HG03378 (cell line): ENCODE data around the gene TNPO1.
A peak's percentile ranks its signal among the peaks of the same experiment; 100 is the strongest.
"Not testable (repeated sequence)": the region's sequence is repeated elsewhere in the genome, so short reads cannot be mapped to it uniquely, and the experiment has no call there.

Source experiments
- ATAC-seq: cut with Tn5 transposase; IDR thresholded peaks from one replicate; pipeline ENCODE4 v1.9.1; 2021; ENCODE audit warnings: mild to moderate bottlenecking, moderate library complexity; ENCODE audit not compliant: unreplicated experiment

The TNPO1 gene

DNA sequence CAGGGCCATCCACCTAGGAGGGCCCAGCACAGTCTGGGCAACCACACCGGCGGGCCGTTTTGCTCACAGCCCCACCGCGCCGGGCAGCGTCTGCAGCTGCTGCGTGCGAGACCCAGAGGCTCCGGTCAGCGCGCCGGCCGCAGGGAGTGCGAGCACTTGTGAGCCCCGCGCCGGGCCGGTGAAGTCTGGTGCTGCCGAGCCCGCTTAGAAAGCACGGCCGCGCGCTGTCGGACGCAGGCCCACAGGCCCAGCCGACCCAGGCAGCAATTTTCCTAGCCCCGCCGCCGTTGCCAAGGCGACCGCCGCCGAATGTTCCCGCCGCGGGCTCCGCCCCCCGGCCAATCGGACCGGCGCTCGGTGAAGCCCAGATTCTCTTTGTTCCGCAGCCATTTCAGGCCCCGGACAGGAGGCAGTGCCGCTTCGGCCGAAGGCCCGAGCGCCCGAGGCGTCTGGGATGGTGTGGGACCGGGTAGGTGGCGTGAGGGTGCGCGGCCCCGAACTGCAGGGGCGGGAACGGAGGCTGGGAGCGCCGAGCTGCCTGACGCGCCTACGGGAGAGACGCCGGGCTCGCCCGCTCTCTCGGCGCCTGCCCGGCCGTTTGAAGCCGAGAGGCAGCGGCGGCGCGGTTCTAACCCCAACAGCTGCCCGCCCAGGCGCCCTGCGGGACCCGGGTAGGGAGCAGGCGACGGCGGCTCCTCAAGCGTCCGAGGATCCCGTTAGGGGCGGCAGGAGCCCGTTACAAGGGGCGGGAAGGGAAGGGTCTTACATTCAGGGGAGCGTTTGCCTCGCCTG, at the start of gene TNPO1:
TNPO1 (plus strand) TSS at position 378 of the 792 bp plus-strand sequence; CDS start at position 455, 77 bp downstream.
- peak; percentile 80 for ATAC-seq

DNA sequence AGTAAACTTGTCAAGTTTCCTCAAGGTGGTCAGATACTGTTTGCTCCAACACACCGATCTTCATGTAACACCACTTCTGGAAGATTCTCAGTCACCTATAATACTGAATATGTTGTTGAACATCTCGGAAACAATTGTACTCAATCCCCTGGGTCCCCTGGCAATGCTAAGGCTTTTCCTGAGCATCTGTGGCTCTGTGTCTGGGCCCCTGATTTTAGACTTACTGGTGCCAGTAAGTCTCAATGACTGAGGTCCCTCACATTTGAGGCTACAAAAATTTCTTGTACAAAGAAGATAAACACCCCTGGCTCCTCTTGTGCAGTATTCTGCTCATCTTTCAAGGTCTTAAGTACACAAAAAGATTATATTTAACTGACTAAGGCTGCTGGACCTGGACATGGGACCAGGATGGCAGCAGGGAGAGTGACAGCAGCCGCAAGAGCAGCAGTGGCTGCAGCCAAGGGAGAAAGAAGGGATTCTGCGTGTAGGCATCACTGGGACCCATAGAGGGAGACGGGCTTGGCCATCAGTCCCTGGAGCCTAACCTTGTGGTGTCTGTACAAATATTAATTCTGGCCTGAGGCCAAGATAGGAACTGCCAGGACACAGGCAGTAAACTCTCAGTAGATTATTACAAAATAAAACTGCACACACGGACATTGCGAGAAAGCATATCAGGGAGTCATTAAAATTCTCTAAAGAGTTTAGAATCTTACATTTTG, 49.0 kb upstream of the TNPO1 start:
- ATAC-seq: no peak

- no peak for ATAC-seq
These were observed 46.2 kb upstream of the TNPO1 start for GRCh38 chr5:72770266-72770665.

DNA sequence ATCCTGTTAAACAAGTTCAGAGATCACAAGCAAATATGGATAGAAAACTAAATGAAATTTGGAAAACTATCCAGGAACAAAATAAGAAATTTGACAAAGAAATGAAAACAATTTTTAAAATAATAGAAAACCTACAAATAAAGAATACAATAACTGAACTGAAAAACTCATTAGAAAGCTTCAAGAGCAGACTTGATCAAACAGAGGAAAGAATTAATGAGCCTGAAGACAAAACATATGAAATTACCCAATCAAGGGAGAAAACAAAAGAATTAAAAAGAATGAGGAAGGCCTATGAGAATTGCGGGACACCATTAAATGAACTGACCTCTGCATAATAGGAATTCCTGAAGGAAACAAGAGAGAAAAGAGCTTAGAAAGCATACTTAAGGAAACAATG, 39.8 kb upstream of the TNPO1 start:
- no peak for ATAC-seq

- ATAC-seq: no peak
These were observed 36.9 kb upstream of the TNPO1 start for GRCh38 chr5:72779520-72779919.

GRCh38 chr5:72783354-72783753, 33.1 kb upstream of the TNPO1 start:
- no peak for ATAC-seq

DNA sequence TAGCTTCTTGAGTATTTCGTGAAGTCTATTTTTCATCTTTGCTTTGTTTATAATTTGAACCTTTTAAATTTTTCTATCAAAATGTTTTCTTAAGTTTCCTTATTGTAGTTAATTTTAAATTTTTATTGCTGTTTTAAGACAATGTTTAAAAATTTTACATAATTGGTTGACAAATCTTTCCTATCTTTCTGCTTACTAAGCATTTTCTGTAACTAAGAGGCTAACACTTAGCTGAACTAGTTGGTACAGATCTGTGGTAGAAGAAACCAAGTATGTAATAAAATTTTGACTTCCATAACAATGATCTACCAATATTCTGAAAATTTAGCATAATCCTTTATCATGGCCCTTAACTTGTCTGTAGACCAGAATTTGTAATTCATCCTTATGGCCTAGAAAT, 32.3 kb upstream of the TNPO1 start:
- ATAC-seq: no peak

GRCh38 chr5:72785801-72786200, 30.7 kb upstream of the TNPO1 start:
- ATAC-seq: no peak

DNA sequence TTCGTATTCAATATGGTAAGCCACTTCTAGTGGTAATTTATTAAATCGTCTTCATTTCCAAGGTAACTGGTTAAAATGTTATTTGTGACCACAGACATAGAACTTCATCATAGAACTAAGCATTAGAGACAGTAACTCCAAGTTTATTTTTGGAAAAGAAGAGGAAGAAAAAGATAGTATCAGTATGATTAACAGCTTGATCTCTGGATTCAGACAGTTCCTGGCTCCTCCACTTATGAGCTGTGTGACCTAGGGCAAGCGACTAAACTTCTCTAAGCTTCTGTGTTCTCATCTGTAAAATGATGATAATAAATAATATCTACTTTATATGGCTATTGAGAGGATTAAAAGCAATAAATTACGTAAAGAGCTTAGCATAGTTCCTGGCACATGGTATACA, 29.8 kb upstream of the TNPO1 start:
- no peak for ATAC-seq

- ATAC-seq: no peak
These were observed 27.5 kb upstream of the TNPO1 start for GRCh38 chr5:72788866-72789505.

DNA sequence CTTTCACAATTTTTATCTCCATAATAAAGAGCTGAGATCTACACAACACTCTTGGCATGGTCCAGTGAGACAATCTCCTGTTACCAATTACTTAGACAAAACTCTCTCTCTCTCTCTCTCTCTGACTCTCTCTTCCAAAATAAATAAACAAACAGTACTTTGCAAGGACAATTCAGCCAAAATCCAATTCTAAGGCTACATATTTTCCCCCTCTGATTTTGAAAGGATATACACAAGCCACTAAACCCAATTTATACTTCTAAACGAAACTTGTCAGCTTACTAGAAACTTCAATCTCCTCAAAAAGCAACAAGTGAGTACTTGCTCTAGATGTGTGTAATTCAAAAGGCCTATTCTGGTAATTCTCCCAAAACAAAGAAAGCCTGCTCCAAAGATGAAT, 26.3 kb upstream of the TNPO1 start:
- no peak for ATAC-seq

- ATAC-seq: not testable (repeated sequence)
These were observed 23.8 kb upstream of the TNPO1 start for GRCh38 chr5:72792662-72793061.

DNA sequence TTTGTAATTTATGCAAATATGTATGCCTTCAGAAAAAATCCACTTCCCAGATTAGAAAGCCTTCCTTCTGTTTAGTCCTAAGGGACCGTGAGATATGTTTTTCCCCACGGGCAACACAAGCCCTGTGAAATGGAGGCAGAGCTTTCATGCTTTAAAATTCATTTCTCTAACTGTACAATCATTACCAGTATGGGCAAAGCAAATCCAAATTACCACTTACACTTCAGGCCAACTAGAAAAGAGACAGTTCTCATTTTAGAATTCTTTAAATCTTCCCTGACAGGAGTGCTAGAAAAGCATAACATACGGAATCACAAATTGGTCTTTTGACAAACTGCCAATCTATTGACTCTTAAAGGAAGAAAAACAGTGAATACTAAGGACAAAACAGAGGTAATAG, 20.5 kb upstream of the TNPO1 start:
- no peak for ATAC-seq

- ATAC-seq: no peak
These were observed 16.7 kb upstream of the TNPO1 start for GRCh38 chr5:72799721-72800120.

- ATAC-seq: not testable (repeated sequence)
These were observed 7.8 kb upstream of the TNPO1 start for GRCh38 chr5:72808637-72809036.

- no peak for ATAC-seq
These were observed 4.6 kb upstream of the TNPO1 start for GRCh38 chr5:72811849-72812248.

DNA sequence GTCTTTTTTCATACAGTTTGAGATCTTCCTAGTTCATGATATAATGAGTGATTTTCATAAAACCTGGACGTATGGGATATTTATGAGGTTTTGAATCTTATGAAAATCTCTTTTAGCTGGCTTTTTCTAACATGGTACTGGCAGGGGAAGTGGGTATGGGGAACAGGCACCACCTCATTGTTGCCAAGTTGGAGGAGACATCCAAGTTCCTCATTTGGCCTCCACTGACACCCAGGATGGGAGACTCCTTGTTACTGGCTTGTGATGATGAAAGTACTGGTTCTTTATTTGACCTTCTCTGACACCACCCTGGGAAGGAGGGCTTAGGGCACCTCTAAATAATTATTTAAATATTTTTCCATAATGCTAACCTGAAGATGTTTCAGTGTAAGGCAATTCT, 4.0 kb upstream of the TNPO1 start:
- ATAC-seq: no peak

- ATAC-seq: no peak
These were observed 2.4 kb upstream of the TNPO1 start for GRCh38 chr5:72814104-72814503.

DNA sequence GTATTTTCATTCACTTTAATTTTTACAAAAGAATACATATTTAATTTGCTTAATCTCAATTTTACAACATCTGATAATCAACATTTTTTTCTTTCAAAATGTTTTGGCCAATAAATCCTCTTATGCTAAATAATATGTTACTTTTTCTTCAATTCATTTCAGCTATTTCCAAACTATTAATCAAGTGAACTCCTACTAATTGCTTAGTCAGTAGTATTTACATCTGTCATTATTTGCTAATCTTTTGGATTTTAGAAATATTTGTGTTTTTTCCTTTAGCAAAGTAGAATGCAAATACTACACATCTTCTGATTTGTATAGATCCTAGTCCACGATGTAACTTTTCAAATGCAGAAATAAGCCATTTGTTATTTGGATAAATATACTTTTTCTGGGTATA, 1.6 kb upstream of the TNPO1 start:
- ATAC-seq: no peak

DNA sequence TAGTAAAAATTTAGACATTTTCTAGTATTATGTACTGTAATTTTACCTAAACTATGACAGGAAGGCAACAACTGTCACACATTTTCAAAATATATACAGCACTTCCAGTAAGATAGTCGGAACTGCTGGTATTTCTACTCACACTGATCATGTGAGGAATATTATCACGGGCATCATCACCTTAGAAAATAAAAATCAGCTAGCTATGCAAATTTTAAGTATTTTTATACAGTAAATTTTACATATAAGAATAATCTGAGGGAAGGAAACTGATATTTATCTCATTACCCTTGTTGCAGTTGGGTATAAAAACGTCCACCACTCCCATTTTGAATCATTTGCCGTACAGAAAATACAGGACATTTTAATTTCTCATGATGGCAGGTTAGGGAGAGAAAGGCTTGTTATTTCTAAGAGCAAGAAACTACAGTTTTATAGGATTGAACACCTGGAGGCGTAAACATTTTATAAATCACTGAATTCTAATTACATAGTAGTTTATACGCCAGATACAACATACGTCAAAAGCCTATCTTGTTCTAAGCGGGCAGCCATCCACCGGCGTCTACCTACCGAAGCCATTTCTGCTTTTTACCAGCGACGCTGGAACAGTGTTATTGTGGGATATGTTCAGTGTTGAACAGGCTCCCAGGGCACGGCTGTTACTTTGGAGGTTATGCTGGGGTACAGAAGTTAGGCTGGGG, 729 bp upstream of the TNPO1 start:
- no peak for ATAC-seq

GRCh38 chr5:72817076-72817481, 618 bp downstream of the TNPO1 start:
- ATAC-seq: peak; percentile 29
